SKM-1 (cell line): Measurements from ENCODE around the gene FAM117A.
A peak's percentile ranks its signal among the peaks of the same experiment; 100 is the strongest.
"Not testable (repeated sequence)": the region's sequence is repeated elsewhere in the genome, so short reads cannot be mapped to it uniquely, and the experiment has no call there.

Source experiments
- DNase-seq: peaks from one replicate; lab custom pipeline; 2025; ENCODE audit not compliant: unreplicated experiment; lab: John Stamatoyannopoulos, UW

FAM117A gene

GRCh38 chr17:49741692-49742076, 22.2 kb downstream of the FAM117A start:
- DNase-seq, result no peak

GRCh38 chr17:49741009-49741691, 22.8 kb downstream of the FAM117A start:
- DNase-seq, result peak; percentile 18

GRCh38 chr17:49739641-49740271, 24.2 kb downstream of the FAM117A start:
- DNase-seq, result peak; percentile 94

GRCh38 chr17:49738456-49739163, 25.3 kb downstream of the FAM117A start:
- DNase-seq, result no peak

GRCh38 chr17:49734515-49735490, 29.1 kb downstream of the FAM117A start:
- no peak for DNase-seq

- no peak for DNase-seq
These were observed 32.5 kb downstream of the FAM117A start for GRCh38 chr17:49731435-49731831.

GRCh38 chr17:49730785-49731434, 33.0 kb downstream of the FAM117A start:
- DNase-seq, result no peak

GRCh38 chr17:49730078-49730784, 33.7 kb downstream of the FAM117A start:
- DNase-seq, result no peak

GRCh38 chr17:49729069-49729468, 34.9 kb downstream of the FAM117A start:
- no peak for DNase-seq

GRCh38 chr17:49728425-49728824, 35.5 kb downstream of the FAM117A start:
- DNase-seq, result no peak

- DNase-seq, result no peak
These were observed 36.6 kb downstream of the FAM117A start for GRCh38 chr17:49727380-49727779.

- DNase-seq, result no peak
These were observed 38.3 kb downstream of the FAM117A start for GRCh38 chr17:49725452-49726130.

- DNase-seq, result not testable (repeated sequence)
These were observed 39.4 kb downstream of the FAM117A start for GRCh38 chr17:49724552-49724951.

GRCh38 chr17:49723423-49723822, 40.5 kb downstream of the FAM117A start:
- DNase-seq, result no peak

GRCh38 chr17:49722066-49722465, 41.9 kb downstream of the FAM117A start:
- DNase-seq, result no peak

- DNase-seq, result no peak
These were observed 46.5 kb downstream of the FAM117A start for GRCh38 chr17:49717371-49717861.

- no peak for DNase-seq
These were observed 47.1 kb downstream of the FAM117A start for GRCh38 chr17:49716668-49717364.

GRCh38 chr17:49715717-49716279, 48.1 kb downstream of the FAM117A start:
- DNase-seq, result no peak
